ENCODE results near the gene IL17D.
"Not testable (repeated sequence)": the region's sequence is repeated elsewhere in the genome, so short reads cannot be mapped to it uniquely, and the experiment has no call there.

The IL17D gene

GRCh38 chr13:20702915-20703779, at the start of gene IL17D:
Gene IL17D (plus strand): TSS chr13:20703699. CDS start chr13:20704002, 303 bp downstream.
- DNase-seq (ENCODE audit: low read depth) = peak; percentile 9

- no peak for DNase-seq (ENCODE audit: low read depth)
Observed at GRCh38 chr13:20654156-20654555, 49.3 kb upstream of the IL17D start.

GRCh38 chr13:20658451-20659040, 45.0 kb upstream of the IL17D start:
- DNase-seq (ENCODE audit: low read depth) = no peak

GRCh38 chr13:20664351-20664750, 39.1 kb upstream of the IL17D start:
- DNase-seq (ENCODE audit: low read depth) = no peak

GRCh38 chr13:20666948-20667347, 36.6 kb upstream of the IL17D start:
- no peak for DNase-seq (ENCODE audit: low read depth)

GRCh38 chr13:20667857-20668437, 35.6 kb upstream of the IL17D start:
- DNase-seq (ENCODE audit: low read depth) = no peak

GRCh38 chr13:20669162-20669561, 34.3 kb upstream of the IL17D start:
- DNase-seq (ENCODE audit: low read depth) = no peak

GRCh38 chr13:20671789-20672188, 31.7 kb upstream of the IL17D start:
- no peak for DNase-seq (ENCODE audit: low read depth)

GRCh38 chr13:20672772-20673171, 30.7 kb upstream of the IL17D start:
- DNase-seq (ENCODE audit: low read depth) = no peak

GRCh38 chr13:20673715-20674114, 29.8 kb upstream of the IL17D start:
- DNase-seq (ENCODE audit: low read depth) = no peak

GRCh38 chr13:20676213-20676612, 27.3 kb upstream of the IL17D start:
- DNase-seq (ENCODE audit: low read depth) = no peak

- not testable (repeated sequence) for DNase-seq (ENCODE audit: low read depth)
Observed at GRCh38 chr13:20678606-20679005, 24.9 kb upstream of the IL17D start.

- DNase-seq (ENCODE audit: low read depth) = no peak
Observed at GRCh38 chr13:20679879-20680278, 23.6 kb upstream of the IL17D start.

- DNase-seq (ENCODE audit: low read depth) = no peak
Observed at GRCh38 chr13:20680416-20681080, 23.0 kb upstream of the IL17D start.

GRCh38 chr13:20681481-20681880, 22.0 kb upstream of the IL17D start:
- not testable (repeated sequence) for DNase-seq (ENCODE audit: low read depth)

GRCh38 chr13:20682061-20682460, 21.4 kb upstream of the IL17D start:
- DNase-seq (ENCODE audit: low read depth) = no peak

- no peak for DNase-seq (ENCODE audit: low read depth)
Observed at GRCh38 chr13:20684041-20684440, 19.5 kb upstream of the IL17D start.

GRCh38 chr13:20684546-20684945, 19.0 kb upstream of the IL17D start:
- no peak for DNase-seq (ENCODE audit: low read depth)

GRCh38 chr13:20685092-20685491, 18.4 kb upstream of the IL17D start:
- DNase-seq (ENCODE audit: low read depth) = no peak

- no peak for DNase-seq (ENCODE audit: low read depth)
Observed at GRCh38 chr13:20686167-20686566, 17.3 kb upstream of the IL17D start.

- DNase-seq (ENCODE audit: low read depth) = no peak
Observed at GRCh38 chr13:20686863-20687579, 16.5 kb upstream of the IL17D start.

- DNase-seq (ENCODE audit: low read depth) = no peak
Observed at GRCh38 chr13:20689291-20689690, 14.2 kb upstream of the IL17D start.
